ENCODE measurements around the gene CORO1C.

DNA sequence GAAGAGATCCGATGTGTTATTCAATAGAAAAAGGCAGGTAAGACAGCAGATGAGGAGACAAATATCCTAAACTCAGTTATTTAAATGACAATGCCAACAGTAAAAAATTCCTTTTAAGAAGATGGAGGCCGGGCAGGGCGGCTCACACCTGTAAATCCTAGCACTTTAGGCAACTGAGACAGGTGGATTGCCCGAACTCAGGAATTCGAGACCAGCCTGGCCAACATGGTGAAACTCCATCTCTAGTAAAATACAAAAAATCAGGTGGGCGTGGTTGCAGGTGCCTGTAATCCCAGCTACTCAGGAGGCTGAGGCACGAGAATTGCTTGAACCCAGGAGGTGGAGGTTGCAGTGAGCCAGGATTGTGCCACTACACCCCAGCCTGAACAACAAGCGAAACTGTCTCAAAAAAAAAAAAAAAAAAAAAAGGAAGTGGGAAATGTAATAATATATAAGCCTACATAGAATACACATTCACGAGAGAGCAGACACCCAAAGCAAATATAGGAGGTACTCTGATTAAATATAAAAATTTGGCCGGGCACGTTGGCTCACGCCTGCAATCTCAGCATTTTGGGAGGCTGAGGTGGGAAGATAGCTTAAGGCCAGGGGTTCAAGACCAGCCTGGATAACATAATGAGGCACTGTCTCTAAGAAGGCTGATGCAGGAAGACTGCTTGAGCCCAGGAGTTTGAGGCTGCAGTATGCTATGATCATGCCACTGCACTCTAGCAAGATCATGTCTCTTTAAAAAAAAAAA lies 19.0 kb downstream of the CORO1C start:
- TF ChIP-seq CTCF (conservative IDR thresholded peaks at IDR 0.05): no peak
- no peak for TF ChIP-seq EZH2 (IDR thresholded peaks at IDR 0.05; ENCODE audit: low read depth)

Measured in PC-9 (cell line).